Stromal cell of bone marrow (primary cell): ENCODE measurements around the gene RASSF3.
"Not testable (repeated sequence)": the region's sequence is repeated elsewhere in the genome, so short reads cannot be mapped to it uniquely, and the experiment has no call there.

Experiments
- DNase-seq: peaks from one replicate; pipeline ENCODE4 v3.0.0-alpha.2; 2012; ENCODE audit warnings: low read depth

Gene RASSF3

GRCh38 chr12:64610079-64610659 lies at the start of gene RASSF3:
Gene RASSF3, plus strand, starts transcription at chr12:64610495. Its CDS starts 138 bp downstream, at chr12:64610633.
- no peak for DNase-seq

GRCh38 chr12:64561302-64562136 lies 48.8 kb upstream of the RASSF3 start:
- no peak for DNase-seq

GRCh38 chr12:64566122-64566521 lies 44.2 kb upstream of the RASSF3 start:
- DNase-seq, result no peak

- DNase-seq, result no peak
Observed at GRCh38 chr12:64566831-64567517, 43.3 kb upstream of the RASSF3 start.

- no peak for DNase-seq
Observed at GRCh38 chr12:64567570-64567969, 42.7 kb upstream of the RASSF3 start.

GRCh38 chr12:64568298-64568697 lies 42.0 kb upstream of the RASSF3 start:
- no peak for DNase-seq

GRCh38 chr12:64569923-64570691 lies 40.2 kb upstream of the RASSF3 start:
- DNase-seq, result no peak

GRCh38 chr12:64571411-64571810 lies 38.9 kb upstream of the RASSF3 start:
- no peak for DNase-seq

- no peak for DNase-seq
Observed at GRCh38 chr12:64572241-64572640, 38.1 kb upstream of the RASSF3 start.

GRCh38 chr12:64574837-64575236 lies 35.5 kb upstream of the RASSF3 start:
- DNase-seq, result no peak

GRCh38 chr12:64577046-64577445 lies 33.2 kb upstream of the RASSF3 start:
- no peak for DNase-seq

- DNase-seq, result no peak
Observed at GRCh38 chr12:64578566-64578965, 31.7 kb upstream of the RASSF3 start.

- no peak for DNase-seq
Observed at GRCh38 chr12:64580681-64581080, 29.6 kb upstream of the RASSF3 start.

- DNase-seq, result no peak
Observed at GRCh38 chr12:64582114-64582513, 28.2 kb upstream of the RASSF3 start.

- no peak for DNase-seq
Observed at GRCh38 chr12:64582862-64583261, 27.4 kb upstream of the RASSF3 start.

GRCh38 chr12:64583395-64583770 lies 26.9 kb upstream of the RASSF3 start:
- DNase-seq, result not testable (repeated sequence)

- no peak for DNase-seq
Observed at GRCh38 chr12:64583771-64584421, 26.4 kb upstream of the RASSF3 start.

- no peak for DNase-seq
Observed at GRCh38 chr12:64585104-64585503, 25.2 kb upstream of the RASSF3 start.

GRCh38 chr12:64587447-64587846 lies 22.8 kb upstream of the RASSF3 start:
- no peak for DNase-seq

GRCh38 chr12:64590183-64590582 lies 20.1 kb upstream of the RASSF3 start:
- no peak for DNase-seq

- no peak for DNase-seq
Observed at GRCh38 chr12:64595863-64596793, 14.2 kb upstream of the RASSF3 start.
